HG03439 (cell line): ENCODE data around the gene TIMM44.
"Not testable (repeated sequence)": the region's sequence is repeated elsewhere in the genome, so short reads cannot be mapped to it uniquely, and the experiment has no call there.

ENCODE experiments used
- ATAC-seq: cut with Tn5 transposase; IDR thresholded peaks from one replicate; pipeline ENCODE4 v1.9.1; 2021; ENCODE audit warnings: mild to moderate bottlenecking, moderate library complexity; ENCODE audit not compliant: unreplicated experiment

Gene TIMM44

GRCh38 chr19:7926021-7926726 lies 17.3 kb downstream of the TIMM44 start, which contains the start of gene CTXN1:
CTXN1 (minus strand) TSS chr19:7926135; CDS start chr19:7925538, 597 bp downstream.
- no peak for ATAC-seq

- ATAC-seq, result no peak
These were observed 18.2 kb downstream of the TIMM44 start for GRCh38 chr19:7925171-7925851.

DNA sequence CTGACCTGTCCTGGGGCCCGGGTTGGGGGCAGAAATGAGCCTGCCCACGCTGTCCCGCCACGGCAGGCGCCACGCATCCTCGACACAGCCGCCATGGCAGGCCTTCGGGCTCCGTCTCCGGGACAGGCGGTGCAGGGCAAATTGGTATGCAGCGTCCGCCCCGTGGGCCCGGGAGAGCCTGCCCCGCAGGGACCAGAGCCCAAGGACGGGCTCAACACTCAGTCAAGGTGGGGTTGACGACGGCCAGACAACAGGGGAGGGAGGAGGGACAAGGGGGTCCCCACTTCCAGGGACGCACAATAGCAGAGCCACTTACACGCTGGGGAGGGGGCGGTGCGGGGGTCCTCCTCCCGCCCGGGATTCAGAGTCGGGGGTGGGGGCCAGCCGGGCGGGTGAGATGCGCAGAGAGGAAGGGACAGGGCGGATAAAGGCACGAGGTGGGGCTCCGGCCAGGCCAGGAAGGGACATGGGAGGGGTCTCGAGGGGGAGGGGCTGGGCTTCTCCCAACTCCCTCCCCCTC lies 18.8 kb downstream of the TIMM44 start:
- ATAC-seq, result no peak

- no peak for ATAC-seq
These were observed 19.2 kb downstream of the TIMM44 start for GRCh38 chr19:7924241-7924640.

- ATAC-seq, result no peak
These were observed 19.9 kb downstream of the TIMM44 start for GRCh38 chr19:7923295-7924191.

GRCh38 chr19:7922836-7923195 lies 20.6 kb downstream of the TIMM44 start:
- ATAC-seq, result no peak

- no peak for ATAC-seq
These were observed 21.3 kb downstream of the TIMM44 start for GRCh38 chr19:7921967-7922835.

DNA sequence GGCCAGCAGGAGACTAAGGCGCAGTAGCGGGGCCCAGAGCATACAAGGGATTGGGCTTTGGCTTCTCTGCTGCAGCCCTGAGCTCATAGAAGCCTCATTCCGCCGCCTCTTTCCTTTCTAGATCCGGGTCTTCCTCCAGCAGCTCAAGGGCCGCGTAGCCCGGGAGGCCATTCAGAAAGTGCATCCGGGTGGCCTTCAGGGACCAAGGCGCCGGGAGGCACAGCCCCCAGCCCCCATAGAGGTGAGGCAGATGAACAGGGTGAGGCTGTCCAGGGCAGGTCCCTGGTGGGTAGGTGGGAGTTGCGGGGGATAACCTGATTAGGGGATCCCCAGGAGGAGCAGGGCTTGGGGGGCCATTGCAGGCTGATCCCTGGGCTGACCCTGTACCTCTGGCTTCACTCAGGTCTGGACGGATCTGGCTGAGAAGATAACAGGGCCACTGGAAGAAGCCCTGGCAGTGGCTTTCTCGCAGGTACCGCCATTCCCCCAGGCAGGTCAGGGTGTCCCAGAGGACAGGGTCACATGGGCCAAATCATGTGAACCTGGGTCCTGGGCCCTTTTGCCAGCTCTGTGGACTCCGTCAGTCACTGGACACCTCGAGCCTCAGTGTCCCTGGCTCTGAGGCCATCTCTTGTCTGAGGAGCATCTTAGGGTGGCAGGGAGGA lies 22.0 kb downstream of the TIMM44 start:
- ATAC-seq, result no peak

DNA sequence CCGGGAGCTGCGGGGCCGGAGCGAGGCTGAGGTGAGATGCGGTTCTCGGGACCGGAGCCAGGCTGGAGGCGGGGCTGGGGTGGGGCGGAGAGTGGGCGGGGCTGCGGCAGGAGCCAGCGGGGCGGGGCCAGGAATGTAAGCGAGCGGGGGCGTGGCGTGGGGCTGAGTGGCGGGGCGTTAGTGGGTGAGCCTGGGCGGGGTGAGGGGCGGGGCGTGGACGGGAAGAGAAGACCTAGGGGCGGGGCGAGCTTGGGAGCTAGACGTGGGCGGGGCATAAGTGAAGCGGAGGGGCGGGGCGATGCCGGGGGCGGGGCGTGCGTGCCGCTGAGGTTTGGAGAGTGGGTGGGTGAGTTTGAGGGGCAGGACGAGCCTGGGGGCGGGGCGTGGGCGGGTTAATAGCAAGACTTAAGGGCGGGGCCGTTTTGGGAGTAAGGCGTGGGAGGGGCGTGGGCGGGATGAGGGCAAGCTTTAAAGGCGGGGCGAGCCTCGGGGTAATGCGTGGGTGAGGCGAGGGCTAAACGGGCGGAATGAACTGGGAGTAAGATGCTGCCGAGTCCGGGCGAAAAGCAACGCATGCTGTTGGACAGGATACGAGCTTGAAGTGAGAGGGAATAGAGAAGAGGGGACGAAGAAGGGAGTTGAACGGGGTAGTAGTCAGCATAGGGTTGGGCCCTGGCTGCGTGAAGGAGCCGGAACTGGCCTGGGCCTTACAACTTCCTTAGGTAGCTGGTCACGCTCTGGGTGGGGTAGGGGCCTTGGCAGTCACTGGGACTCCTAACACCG lies 22.8 kb downstream of the TIMM44 start:
- peak; percentile 37 for ATAC-seq

GRCh38 chr19:7919610-7920518 lies 23.6 kb downstream of the TIMM44 start, which contains the start of gene SNAPC2:
SNAPC2 (plus strand) TSS chr19:7920338; CDS start chr19:7920367, 29 bp downstream.
- ATAC-seq, result peak; percentile 59

DNA sequence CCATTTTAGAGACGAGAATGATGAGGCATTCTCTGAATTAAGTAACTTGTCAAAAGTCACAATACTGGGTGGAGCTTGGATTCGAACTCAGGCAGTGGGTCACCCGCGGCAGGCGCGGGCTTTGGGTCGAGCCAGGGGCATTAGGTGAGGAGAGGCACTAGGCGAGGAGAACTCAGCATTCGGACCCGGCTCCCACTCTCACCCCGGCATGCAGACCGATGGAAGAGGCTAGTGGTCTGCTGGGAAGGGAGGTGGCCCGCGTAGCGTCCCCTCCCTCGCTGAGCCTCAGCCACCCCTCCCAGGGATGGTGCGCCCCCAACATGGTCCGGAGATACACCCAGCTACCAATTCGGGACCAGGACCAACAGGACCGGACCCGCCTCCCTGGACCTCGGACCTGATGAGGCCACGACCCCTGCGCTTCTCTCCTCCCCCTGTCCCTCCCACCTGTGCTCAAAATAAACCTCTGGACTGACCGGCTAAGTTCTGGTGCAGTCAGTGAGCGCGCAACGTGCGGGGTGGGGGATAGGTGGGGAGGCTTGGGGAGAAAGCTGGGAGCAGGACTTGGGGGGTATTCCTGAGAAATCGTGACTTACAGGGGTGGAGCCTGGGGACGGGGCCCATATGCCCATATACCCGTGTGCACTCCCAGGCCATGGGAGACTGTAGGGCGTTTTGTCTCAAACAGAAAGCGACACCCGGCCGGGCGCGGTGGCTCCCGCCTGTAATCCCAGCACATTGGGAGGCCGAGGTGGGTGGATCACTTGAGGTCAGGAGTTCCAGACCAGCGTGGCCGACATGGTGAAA lies 24.6 kb downstream of the TIMM44 start:
- ATAC-seq, result no peak

- ATAC-seq, result not testable (repeated sequence)
These were observed 25.3 kb downstream of the TIMM44 start for GRCh38 chr19:7918062-7918614.

- ATAC-seq, result no peak
These were observed 26.0 kb downstream of the TIMM44 start for GRCh38 chr19:7917267-7918061.

DNA sequence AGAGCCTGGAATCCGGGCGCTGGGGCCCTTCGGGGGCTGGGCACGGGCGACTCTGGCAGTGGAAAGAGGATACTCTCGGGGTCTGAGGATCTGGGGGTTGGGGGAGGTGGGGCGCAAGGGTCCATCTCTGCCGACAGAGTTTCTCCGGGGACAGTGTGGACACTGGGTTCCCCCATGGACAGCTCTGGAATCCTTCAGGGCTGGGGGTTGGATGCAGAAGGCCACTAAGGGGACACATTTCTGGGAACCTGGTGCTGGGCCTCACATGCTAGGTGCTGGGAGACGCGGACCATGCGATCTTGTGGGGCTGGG lies 26.6 kb downstream of the TIMM44 start:
- ATAC-seq, result no peak

DNA sequence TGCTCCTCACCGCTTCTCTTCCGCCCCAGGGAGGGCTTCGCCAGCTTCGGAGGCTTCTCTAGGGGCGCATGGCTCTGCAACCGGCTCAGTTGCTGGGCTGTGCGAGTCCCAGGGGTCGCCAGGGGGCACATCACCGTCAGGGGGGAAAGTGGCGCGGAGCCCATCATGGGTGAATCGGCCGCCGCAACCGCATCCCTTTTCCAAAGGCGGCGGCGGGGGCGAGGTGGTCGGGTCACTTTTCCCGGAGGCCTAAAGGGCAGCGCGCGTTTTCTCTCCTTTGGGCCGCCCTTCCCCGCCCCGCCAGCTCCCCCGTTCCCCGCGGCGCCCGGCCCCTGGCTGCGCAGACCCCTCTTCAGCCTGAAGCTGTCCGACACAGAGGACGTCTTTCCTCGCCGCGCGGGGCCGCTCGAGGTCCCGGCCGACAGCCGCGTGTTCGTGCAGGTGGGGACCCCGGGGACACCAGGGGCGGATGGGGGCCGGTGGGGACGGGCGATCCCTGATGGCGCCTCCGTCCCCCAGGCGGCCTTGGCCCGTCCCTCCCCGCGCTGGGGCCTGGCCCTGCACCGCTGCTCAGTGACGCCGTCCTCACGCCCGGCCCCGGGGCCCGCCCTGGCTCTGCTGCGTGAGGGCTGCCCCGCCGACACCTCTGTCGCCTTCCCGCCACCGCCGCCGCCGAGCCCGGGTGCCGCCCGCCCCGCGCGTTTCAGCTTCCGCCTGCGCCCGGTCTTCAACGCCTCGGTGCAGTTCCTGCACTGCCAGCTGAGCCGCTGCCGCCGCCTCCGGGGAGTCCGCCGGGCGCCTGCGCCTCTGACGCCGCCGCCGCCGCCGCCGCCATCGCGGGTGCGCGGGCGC lies 27.1 kb downstream of the TIMM44 start:
- no peak for ATAC-seq
